ENCODE data around the gene PGAP2.

DNA sequence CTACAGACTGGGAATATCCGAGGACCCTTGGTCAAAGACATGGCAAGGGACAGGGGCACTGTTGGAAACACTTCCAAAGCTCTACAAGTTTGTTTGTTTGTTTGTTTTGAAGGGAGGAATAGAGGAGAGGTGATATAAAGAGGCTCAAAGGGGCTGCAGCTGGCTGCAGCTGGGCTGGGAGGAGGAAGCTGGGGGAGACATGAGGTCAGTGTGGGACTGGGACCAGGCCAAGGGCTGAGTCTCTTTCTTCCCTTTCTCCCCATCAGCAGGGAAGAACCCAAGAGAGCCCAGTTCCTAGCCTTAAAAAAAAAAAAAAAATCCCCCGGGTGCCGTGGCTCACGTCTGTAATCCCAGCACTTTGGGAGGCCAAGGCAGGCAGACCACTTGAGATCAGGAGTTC is 27.4 kb downstream of the PGAP2 start:
- TF ChIP-seq, protein P1, sequence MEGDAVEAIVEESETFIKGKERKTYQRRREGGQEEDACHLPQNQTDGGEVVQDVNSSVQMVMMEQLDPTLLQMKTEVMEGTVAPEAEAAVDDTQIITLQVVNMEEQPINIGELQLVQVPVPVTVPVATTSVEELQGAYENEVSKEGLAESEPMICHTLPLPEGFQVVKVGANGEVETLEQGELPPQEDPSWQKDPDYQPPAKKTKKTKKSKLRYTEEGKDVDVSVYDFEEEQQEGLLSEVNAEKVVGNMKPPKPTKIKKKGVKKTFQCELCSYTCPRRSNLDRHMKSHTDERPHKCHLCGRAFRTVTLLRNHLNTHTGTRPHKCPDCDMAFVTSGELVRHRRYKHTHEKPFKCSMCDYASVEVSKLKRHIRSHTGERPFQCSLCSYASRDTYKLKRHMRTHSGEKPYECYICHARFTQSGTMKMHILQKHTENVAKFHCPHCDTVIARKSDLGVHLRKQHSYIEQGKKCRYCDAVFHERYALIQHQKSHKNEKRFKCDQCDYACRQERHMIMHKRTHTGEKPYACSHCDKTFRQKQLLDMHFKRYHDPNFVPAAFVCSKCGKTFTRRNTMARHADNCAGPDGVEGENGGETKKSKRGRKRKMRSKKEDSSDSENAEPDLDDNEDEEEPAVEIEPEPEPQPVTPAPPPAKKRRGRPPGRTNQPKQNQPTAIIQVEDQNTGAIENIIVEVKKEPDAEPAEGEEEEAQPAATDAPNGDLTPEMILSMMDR (IDR thresholded peaks at IDR 0.05): no peak
- TF ChIP-seq ZFX (IDR thresholded peaks at IDR 0.05; ENCODE audit: borderline replicate concordance): no peak

Data from 22Rv1 (cell line).